GM23248 (cell line): ENCODE results near the gene MPHOSPH9. TPM values are rescaled to one million over a fixed set of nuclear protein-coding genes. Genes with fewer than 3 reads are reported as not detected.

Source experiments
- DNase-seq: peaks from one replicate; pipeline ENCODE4 v3.0.0-alpha.2; 2015
- H2AFZ ChIP-seq: fragments of 200-600 bp; sonication (generic); 2 replicates; pipeline ENCODE4 v1.6.1; 2016; ENCODE audit warnings: antibody characterized with exemption
- H3F3A ChIP-seq: fragments of 200-600 bp; sonication (generic); 2 replicates; pipeline ENCODE4 v1.6.1; 2016; ENCODE audit warnings: mild to moderate bottlenecking, antibody characterized with exemption, mixed run types; ENCODE audit not compliant: insufficient read depth
- H3K27ac ChIP-seq: fragments of 200-600 bp; sonication (generic); 2 replicates; pipeline ENCODE4 v1.5.1; 2016; ENCODE audit warnings: mild to moderate bottlenecking
- H3K27me3 ChIP-seq: fragments of 200-600 bp; sonication (generic); replicated peaks from 2 replicates; pipeline ENCODE4 v1.6.1; 2016; ENCODE audit warnings: mild to moderate bottlenecking; ENCODE audit not compliant: insufficient read depth
- H3K36me3 ChIP-seq: fragments of 200-600 bp; sonication (generic); 2 replicates; pipeline ENCODE4 v1.6.1; 2016; ENCODE audit warnings: low read depth, mild to moderate bottlenecking
- H3K4me1 ChIP-seq: fragments of 200-600 bp; sonication (generic); 2 replicates; pipeline ENCODE4 v1.6.1; 2016; ENCODE audit warnings: mild to moderate bottlenecking; ENCODE audit not compliant: insufficient read depth
- H3K4me2 ChIP-seq: fragments of 200-600 bp; sonication (generic); one replicate; pipeline ENCODE4 v1.6.1; 2016; ENCODE audit warnings: mild to moderate bottlenecking; ENCODE audit not compliant: unreplicated experiment
- H3K4me3 ChIP-seq: fragments of 200-600 bp; sonication (generic); 2 replicates; pipeline ENCODE4 v1.5.1; 2016; ENCODE audit warnings: mild to moderate bottlenecking
- H3K79me2 ChIP-seq: fragments of 200-600 bp; sonication (generic); 2 replicates; pipeline ENCODE4 v1.6.1; 2016; ENCODE audit warnings: mild to moderate bottlenecking; ENCODE audit not compliant: insufficient read depth
- H3K9ac ChIP-seq: fragments of 200-600 bp; sonication (generic); 2 replicates; pipeline ENCODE4 v1.6.1; 2016; ENCODE audit warnings: mild to moderate bottlenecking
- H3K9me2 ChIP-seq: fragments of 200-600 bp; sonication (generic); 2 replicates; pipeline ENCODE4 v1.6.1; 2016; ENCODE audit warnings: mixed run types, mild to moderate bottlenecking, moderate library complexity; ENCODE audit not compliant: insufficient read depth
- H3K9me3 ChIP-seq: fragments of 200-600 bp; sonication (generic); one replicate; pipeline ENCODE4 v1.6.1; 2017; ENCODE audit warnings: low read depth
- H4K20me1 ChIP-seq: fragments of 200-600 bp; sonication (generic); 2 replicates; pipeline ENCODE4 v1.6.0; 2016; ENCODE audit not compliant: insufficient read depth
- EZH2 ChIP-seq: fragments of 200-600 bp; sonication (generic); IDR thresholded peaks from 2 replicates; pipeline ENCODE4 v1.6.1; 2018; ENCODE audit warnings: antibody characterized with exemption, mild to moderate bottlenecking; ENCODE audit not compliant: insufficient read depth, poor library complexity, severe bottlenecking
- EZH2phosphoT487 ChIP-seq: fragments of 200-600 bp; sonication (generic); IDR thresholded peaks from 2 replicates; pipeline ENCODE4 v1.6.1; 2018; ENCODE audit warnings: antibody characterized with exemption, moderate library complexity, mild to moderate bottlenecking, low read depth; ENCODE audit not compliant: insufficient read depth
- WGBS, 2 experiments: methylation state at CpG; one replicate each; pipeline ENCODE4 v1.1.6; 2015 to 2017; ENCODE audit warnings: low lambda C conversion rate in 2 of 2, low coverage in 1 of 2; ENCODE audit errors: missing lambda C conversion rate in 2 of 2; 5-methylcytosine and 5-hydroxymethylcytosine counted together
- in situ Hi-C: fragments of 300-500 bp; cut with MboI; formaldehyde crosslinking; loops from 2 replicates; pipeline ENCODE4 v1.15.0; 2020
- polyA plus RNA-seq: library from polyadenylated mRNA; unstranded; fragments of >200 nt; fragmentation: Nextera tagmentation; extraction: Ambion mirVana; gene quantifications from 2 replicates; pipeline ENCODE4 v1.2.1, GENCODE V29; 2016
- total RNA-seq: library from RNA; depleted of rRNA; stranded (reverse); fragments of >200 nt; shearing (Covaris generic); gene quantifications from 2 replicates; pipeline ENCODE4 v1.2.3, GENCODE V29; 2014

The MPHOSPH9 gene
- total and polyA plus RNA-seq, 2 experiments from 2014 or later, result 18.0 to 51.6 TPM

DNA sequence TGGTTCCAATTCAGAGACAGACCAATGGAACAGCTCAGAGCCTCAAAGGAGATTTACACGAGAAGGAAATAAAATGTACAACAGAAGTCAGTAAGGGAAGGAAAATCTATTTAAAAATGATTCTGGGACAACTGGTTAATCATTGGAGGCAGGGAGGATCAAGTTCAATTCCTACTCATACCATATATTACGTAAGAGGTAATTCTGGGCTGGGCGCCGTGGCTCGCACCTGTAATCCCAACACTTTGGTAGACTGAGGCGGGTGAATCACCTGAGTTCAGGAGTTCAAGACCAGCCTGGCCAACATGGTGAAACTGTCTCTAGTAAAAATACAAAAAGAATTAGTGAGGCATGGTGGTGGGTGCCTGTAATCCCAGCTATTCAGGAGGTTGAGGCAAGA lies 45.3 kb downstream of the MPHOSPH9 start:
- Histone ChIP-seq H3K36me3 (no peaks in the 10 kb centered on the region), H3F3A (no peaks in the 10 kb centered on the region), H3K27me3 (no peaks in the 10 kb centered on the region), H3K79me2 (no peaks in the 10 kb centered on the region), H3K27ac (no peak overlapping the region), H3K9me3 (no peaks in the 10 kb centered on the region), H3K4me3 (no peak overlapping the region), H4K20me1 (no peaks in the 10 kb centered on the region), H3K9ac (no peak overlapping the region), H2AFZ (no peak overlapping the region), H3K4me2 (no peak overlapping the region), H3K9me2 (no peaks in the 10 kb centered on the region), H3K4me1 (no peaks in the 10 kb centered on the region)
- no peak for DNase-seq
- 95 to 96% methylated on average over 6 of the region's 6 CpGs for WGBS, 2 experiments
- in situ Hi-C loops, result no loop called here
- TF ChIP-seq EZH2phosphoT487, result no peak

DNA sequence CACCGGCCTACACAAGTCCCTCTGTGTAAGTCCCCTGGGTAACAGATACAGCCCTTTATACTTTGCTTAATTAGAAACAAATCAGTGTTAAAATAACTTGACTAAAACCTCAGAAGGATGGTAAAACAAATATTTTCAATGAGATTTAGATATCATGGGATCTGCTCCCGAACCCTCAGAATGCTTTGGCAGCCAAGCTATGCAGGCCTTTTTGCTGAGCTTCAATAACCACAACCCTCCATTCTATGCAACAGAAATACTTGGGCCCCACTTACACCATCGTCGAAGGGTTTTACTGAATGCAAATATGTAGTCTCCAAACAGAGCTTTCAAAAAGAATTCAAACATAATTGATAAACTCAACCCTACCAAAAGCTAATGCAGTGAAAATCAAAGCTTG lies 52.8 kb downstream of the MPHOSPH9 start:
- no peak for DNase-seq
- no peaks in the 10 kb centered on the region for H3K9me3 ChIP-seq
- no peaks in the 10 kb centered on the region for H3K79me2 ChIP-seq
- in situ Hi-C loops, result no loop called here
- H3K36me3 ChIP-seq, result peaks cover 9% of the 10 kb centered on the region
- no peaks in the 10 kb centered on the region for H3K27me3 ChIP-seq
- H3K4me3 ChIP-seq, result no peak overlapping the region
- H4K20me1 ChIP-seq, result no peaks in the 10 kb centered on the region
- no peak overlapping the region for H3K9ac ChIP-seq
- H3K4me2 ChIP-seq, result no peak overlapping the region
- H3K9me2 ChIP-seq, result no peaks in the 10 kb centered on the region
- H2AFZ ChIP-seq, result no peak overlapping the region
- no peaks in the 10 kb centered on the region for H3F3A ChIP-seq
- H3K4me1 ChIP-seq, result no peaks in the 10 kb centered on the region
- WGBS, 2 experiments, result 97 to 100% methylated on average over 4 of the region's 4 CpGs
- TF ChIP-seq EZH2, result no peak
- no peak for TF ChIP-seq EZH2phosphoT487
- H3K27ac ChIP-seq, result no peak overlapping the region

DNA sequence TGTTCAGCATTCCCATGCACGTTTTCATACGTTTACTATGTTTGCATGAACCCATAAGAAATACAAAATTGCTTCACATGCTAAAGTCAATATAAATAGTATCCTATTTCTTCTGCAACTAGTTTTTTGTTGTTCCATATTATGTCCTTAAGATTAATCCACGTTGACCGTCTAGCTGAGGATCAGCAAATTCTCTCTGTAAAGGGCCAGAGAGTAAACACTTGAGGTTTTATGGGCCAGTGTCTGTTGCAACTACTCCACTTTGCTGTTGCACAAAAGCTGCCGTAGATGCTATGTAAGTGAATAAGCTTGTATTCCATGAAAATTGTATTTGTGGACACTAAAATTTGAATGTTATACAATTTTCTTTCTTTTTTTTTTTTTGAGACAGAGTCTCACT lies 61.0 kb downstream of the MPHOSPH9 start:
- H4K20me1 ChIP-seq, result no peaks in the 10 kb centered on the region
- no peaks in the 10 kb centered on the region for H3K27me3 ChIP-seq
- TF ChIP-seq EZH2phosphoT487 (no peak), EZH2 (no peak)
- in situ Hi-C loops, result no loop called here
- no peaks in the 10 kb centered on the region for H3K9me3 ChIP-seq
- H3K4me1 ChIP-seq, result no peaks in the 10 kb centered on the region
- no peak overlapping the region for H3K4me3 ChIP-seq
- H3K36me3 ChIP-seq, result peaks cover 2% of the 10 kb centered on the region; the same call in 1 of the 2 replicates
- no peak overlapping the region for H3K9ac ChIP-seq
- H3K9me2 ChIP-seq, result no peaks in the 10 kb centered on the region
- H2AFZ ChIP-seq, result no peak overlapping the region
- WGBS, 2 experiments, result 71 to 72% methylated on average over 5 of the region's 5 CpGs
- no peak overlapping the region for H3K4me2 ChIP-seq
- DNase-seq, result no peak
- H3K27ac ChIP-seq, result no peak overlapping the region
- H3F3A ChIP-seq, result no peaks in the 10 kb centered on the region
- no peaks in the 10 kb centered on the region for H3K79me2 ChIP-seq

DNA sequence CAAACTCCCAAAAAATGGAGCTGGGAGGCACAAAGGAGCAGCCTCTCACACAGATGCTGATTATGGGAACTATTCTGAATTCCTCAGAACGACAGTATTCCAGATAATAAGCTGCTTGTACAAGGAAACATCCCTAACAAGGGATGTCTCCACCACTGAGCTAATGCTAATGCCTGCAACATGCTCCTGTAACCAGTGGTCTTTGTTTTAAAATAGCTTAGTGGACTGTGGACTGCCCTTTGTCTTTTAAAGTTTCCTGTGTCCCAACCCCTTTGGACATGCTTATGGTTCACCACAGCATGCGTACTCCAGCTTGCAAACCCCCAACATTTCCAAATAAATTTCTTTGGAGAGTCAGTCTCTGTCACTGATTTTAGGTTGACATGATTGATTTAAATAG lies 65.6 kb downstream of the MPHOSPH9 start:
- Histone ChIP-seq H3K4me1 (no peaks in the 10 kb centered on the region), H4K20me1 (no peaks in the 10 kb centered on the region), H3K27ac (no peak overlapping the region), H3K27me3 (no peaks in the 10 kb centered on the region), H2AFZ (no peak overlapping the region), H3K9me2 (no peaks in the 10 kb centered on the region), H3K36me3 (peaks cover 18% of the 10 kb centered on the region; the same call in 1 of the 2 replicates), H3K4me2 (no peak overlapping the region), H3K4me3 (no peak overlapping the region), H3F3A (no peaks in the 10 kb centered on the region), H3K9me3 (no peaks in the 10 kb centered on the region), H3K79me2 (no peaks in the 10 kb centered on the region), H3K9ac (no peak overlapping the region)
- in situ Hi-C loops, result no loop called here
- 41 to 50% methylated on average over 2 of the region's 2 CpGs for WGBS, 2 experiments
- TF ChIP-seq EZH2phosphoT487 (no peak), EZH2 (no peak)
- no peak for DNase-seq

- Histone ChIP-seq H3F3A (0 out of 2 replicates have a peak, but pooled peaks cover 5% of the 10 kb centered on the region), H3K27me3 (no peaks in the 10 kb centered on the region), H3K27ac (no peak overlapping the region), H3K79me2 (no peaks in the 10 kb centered on the region), H3K9me3 (no peaks in the 10 kb centered on the region), H3K4me3 (no peak overlapping the region), H3K4me1 (no peaks in the 10 kb centered on the region), H2AFZ (no peak overlapping the region), H3K36me3 (peaks cover 18% of the 10 kb centered on the region; the same call in 1 of the 2 replicates), H3K9ac (no peak overlapping the region), H3K4me2 (no peak overlapping the region), H3K9me2 (no peaks in the 10 kb centered on the region), H4K20me1 (no peaks in the 10 kb centered on the region)
- TF ChIP-seq EZH2phosphoT487 (no peak), EZH2 (no peak)
- in situ Hi-C loops, result no loop called here
- 88 to 90% methylated on average over 4 of the region's 4 CpGs for WGBS, 2 experiments
- DNase-seq, result no peak
Observed at GRCh38 chr12:123165537-123165936, 67.4 kb downstream of the MPHOSPH9 start.
